Body of pancreas (tissue), 4 donors: Measurements from ENCODE around the gene HOXA13. TPM values are rescaled to one million over a fixed set of nuclear protein-coding genes. Genes with fewer than 3 reads are reported as not detected.

Source experiments
- ATAC-seq: fragments of 150-250 bp; one replicate; pipeline ENCODE4 v1.9.1; 2016
- DNase-seq, 4 donors: peaks; one replicate each; pipeline ENCODE4 v3.0.0-alpha.2; 2019
- H3K27ac ChIP-seq, 4 donors: fragments of 200-600 bp; sonication (generic); 1 replicate in 3 of 4; 2 replicates in 1 of 4; pipeline versions ENCODE4 v1.5.1 to v1.6.1; 2016 to 2019; ENCODE audit warnings: mild to moderate bottlenecking in 1 of 4, mixed read lengths in 1 of 4, moderate library complexity in 1 of 4
- H3K27me3 ChIP-seq, 2 donors: fragments of 200-600 bp; sonication (generic); one replicate each; pipeline ENCODE4 v1.6.0; 2016; ENCODE audit warnings: mild to moderate bottlenecking in 1 of 2
- H3K36me3 ChIP-seq, 2 donors: fragments of 200-600 bp; sonication (generic); replicated peaks in 1 of 2; 2 replicates each; pipeline ENCODE4 v1.5.1; 2016; ENCODE audit warnings: low read depth in 2 of 2; ENCODE audit not compliant: insufficient read depth in 1 of 2
- H3K4me1 ChIP-seq: fragments of 200-600 bp; sonication (generic); one replicate; pipeline ENCODE4 v1.6.0; 2016
- H3K4me3 ChIP-seq, 2 donors: fragments of 200-600 bp; sonication (generic); 1 replicate in 1 of 2; 2 replicates in 1 of 2; pipeline ENCODE4 v1.5.1; 2016 to 2019
- H3K9me3 ChIP-seq, 3 donors: fragments of 200-600 bp; sonication (generic); 1 replicate in 2 of 3; 2 replicates in 1 of 3; pipeline ENCODE4 v1.5.1; 2016
- CTCF ChIP-seq, 7 experiments: fragments of 450-650 bp in 4 of 7; fragments of 200-600 bp in 3 of 7; sonication (generic) in 3 of 7; IDR thresholded peaks; one replicate each; pipeline ENCODE4 v1.5.1; 2016 to 2019; ENCODE audit warnings: antibody characterized with exemption in 7 of 7
- POLR2A ChIP-seq, 3 donors: fragments of 450-650 bp; IDR thresholded peaks; one replicate each; pipeline ENCODE4 v1.6.1; 2016; ENCODE audit warnings: antibody characterized with exemption in 3 of 3, mild to moderate bottlenecking in 2 of 3
- WGBS, 2 donors: methylation state at CpG; one replicate each; pipeline ENCODE4 v1.1.5; 2017; 5-methylcytosine and 5-hydroxymethylcytosine counted together
- intact Hi-C: fragments of 100-400 bp; cut with DNase I; formaldehyde crosslinking; loops from one replicate; pipeline ENCODE4 v1.15.1; 2023
- total RNA-seq, 2 donors: library from RNA; depleted of rRNA; stranded (reverse); fragments of >200 nt; gene quantifications; one replicate each; pipeline ENCODE4 v1.1.0, GENCODE V29; 2016

The HOXA13 gene
- total RNA-seq, 2 donors from 2014 or later = not detected

GRCh38 chr7:27243340-27244163, 43.7 kb upstream of the HOXA13 start:
- no peaks in the 10 kb centered on the region for H3K36me3 ChIP-seq
- 6 to 14% methylated on average over 11 to 43 of the region's 43 CpGs for WGBS, 2 donors
- no peaks in the 10 kb centered on the region for H3K9me3 ChIP-seq
- no peak overlapping the region for H3K27ac ChIP-seq
- H3K4me3 ChIP-seq = no peak overlapping the region
- ATAC-seq (no peak), DNase-seq (no peak)
- H3K4me1 ChIP-seq = peaks cover 38% of the 10 kb centered on the region
- TF ChIP-seq CTCF (IDR thresholded peaks at IDR 0.05) (no peak), POLR2A (IDR thresholded peaks at IDR 0.05) (no peak)
- H3K27me3 ChIP-seq = peaks cover 0 to 69% of the 10 kb centered on the region in 2 donors
- intact Hi-C loops = no loop called here

- Histone ChIP-seq H3K4me3 (no peak within 1 kb of the TSS), H3K4me1 (peaks cover 38% of the 10 kb centered on the region), H3K27ac (no peak within 1 kb of the TSS), H3K27me3 (peaks cover 0 to 71% of the 10 kb centered on the region in 2 donors), H3K9me3 (no peaks in the 10 kb centered on the region), H3K36me3 (no peaks in the 10 kb centered on the region)
- ATAC-seq (no peak), DNase-seq (no peak)
- WGBS, 2 donors = 5 to 6% methylated on average over 27 to 57 of the region's 62 CpGs
- TF ChIP-seq POLR2A (IDR thresholded peaks at IDR 0.05) (no peak), CTCF (IDR thresholded peaks at IDR 0.05) (no peak)
- intact Hi-C loops = no loop called here
Measured at GRCh38 chr7:27242555-27243339, 42.9 kb upstream of the HOXA13 start, which contains the start of gene EVX1. EVX1 (plus strand) TSS chr7:27242802; CDS start chr7:27243031, 229 bp downstream.

GRCh38 chr7:27242154-27242553, 42.3 kb upstream of the HOXA13 start:
- Histone ChIP-seq H3K27me3 (peaks cover 0 to 71% of the 10 kb centered on the region in 2 donors), H3K9me3 (no peaks in the 10 kb centered on the region), H3K4me3 (no peak overlapping the region), H3K4me1 (peaks cover 38% of the 10 kb centered on the region), H3K36me3 (no peaks in the 10 kb centered on the region), H3K27ac (no peak overlapping the region)
- 7 to 16% methylated on average over 14 of the region's 14 CpGs for WGBS, 2 donors
- ATAC-seq (no peak), DNase-seq (no peak)
- intact Hi-C loops = no loop called here
- TF ChIP-seq CTCF (IDR thresholded peaks at IDR 0.05) (no peak), POLR2A (IDR thresholded peaks at IDR 0.05) (no peak)

- intact Hi-C loops = no loop called here
- ATAC-seq = no peak
Measured at GRCh38 chr7:27241189-27242056, 41.5 kb upstream of the HOXA13 start.

More at GRCh38 chr7:27241189-27242056, 41.5 kb upstream of the HOXA13 start:
- DNase-seq = no peak
- H3K9me3 ChIP-seq = no peaks in the 10 kb centered on the region
- WGBS, 2 donors = 15 to 29% methylated on average over 17 of the region's 17 CpGs
- H3K4me3 ChIP-seq = no peak overlapping the region
- TF ChIP-seq CTCF (IDR thresholded peaks at IDR 0.05) (no peak), POLR2A (IDR thresholded peaks at IDR 0.05) (no peak)
- H3K27me3 ChIP-seq = peaks cover 0 to 71% of the 10 kb centered on the region in 2 donors
- peaks cover 37% of the 10 kb centered on the region for H3K4me1 ChIP-seq
- no peak overlapping the region for H3K27ac ChIP-seq
- H3K36me3 ChIP-seq = no peaks in the 10 kb centered on the region
